Activated T-cell treated with anti-CD3 and anti-CD28 coated beads, Interleukin-2, amount 50 U/mL, for 1 hour (primary cell): ENCODE results near the gene CLDN4.

Experiments
- DNase-seq: peaks from one replicate; pipeline ENCODE4 v3.0.0-alpha.2; 2020

Gene CLDN4

GRCh38 chr7:73876973-73877372 is 46.2 kb downstream of the CLDN4 start:
- DNase-seq = no peak

- no peak for DNase-seq
Observed at GRCh38 chr7:73879977-73880681, 49.3 kb downstream of the CLDN4 start.

- no peak for DNase-seq
Observed at GRCh38 chr7:73880755-73881328, 50.0 kb downstream of the CLDN4 start.

DNA sequence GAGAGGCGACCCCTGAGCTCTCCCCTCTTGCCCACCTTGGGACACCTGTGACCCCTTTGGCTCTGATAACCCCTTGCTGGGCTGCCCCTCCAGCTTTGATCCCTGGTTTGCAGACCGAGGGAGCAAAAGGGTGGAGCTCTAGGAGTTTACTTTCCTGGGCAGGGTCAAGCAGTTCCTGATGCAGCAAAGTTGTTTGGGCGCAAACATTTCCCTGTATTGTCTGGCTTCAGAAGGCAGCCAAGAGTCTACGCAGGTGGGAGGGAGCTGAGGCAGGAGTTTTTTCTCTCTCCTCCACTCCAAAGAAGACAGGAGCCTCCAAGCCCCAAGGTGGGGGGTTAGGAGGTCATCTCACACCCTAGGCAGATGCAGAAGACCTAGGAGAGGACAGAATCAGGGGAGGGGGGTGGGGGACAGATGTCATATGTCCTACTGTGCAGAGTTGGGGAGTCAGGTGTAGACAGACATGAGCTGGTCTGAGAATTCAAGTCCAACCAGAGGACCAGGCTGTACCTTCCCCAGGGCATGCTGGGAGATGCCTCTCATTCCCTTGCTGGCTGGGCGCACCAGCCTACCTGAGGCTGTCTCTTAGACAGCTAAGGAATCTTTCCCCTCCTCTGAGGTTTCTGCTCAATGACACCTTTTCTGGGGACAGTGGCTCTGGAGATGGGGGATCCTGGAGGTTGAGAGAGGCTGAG is 50.7 kb downstream of the CLDN4 start:
- no peak for DNase-seq

- DNase-seq = no peak
Observed at GRCh38 chr7:73882047-73882402, 51.2 kb downstream of the CLDN4 start.
